Body of pancreas (tissue), 4 donors: ENCODE results near the gene CISTR.

Experiments
- CTCF ChIP-seq, 7 experiments: fragments of 450-650 bp in 4 of 7; fragments of 200-600 bp in 3 of 7; sonication (generic) in 3 of 7; IDR thresholded peaks; one replicate each; pipeline ENCODE4 v1.5.1; 2016 to 2019; ENCODE audit warnings: antibody characterized with exemption in 7 of 7
- POLR2A ChIP-seq, 3 donors: fragments of 450-650 bp; IDR thresholded peaks; one replicate each; pipeline ENCODE4 v1.6.1; 2016; ENCODE audit warnings: antibody characterized with exemption in 3 of 3, mild to moderate bottlenecking in 2 of 3

DNA sequence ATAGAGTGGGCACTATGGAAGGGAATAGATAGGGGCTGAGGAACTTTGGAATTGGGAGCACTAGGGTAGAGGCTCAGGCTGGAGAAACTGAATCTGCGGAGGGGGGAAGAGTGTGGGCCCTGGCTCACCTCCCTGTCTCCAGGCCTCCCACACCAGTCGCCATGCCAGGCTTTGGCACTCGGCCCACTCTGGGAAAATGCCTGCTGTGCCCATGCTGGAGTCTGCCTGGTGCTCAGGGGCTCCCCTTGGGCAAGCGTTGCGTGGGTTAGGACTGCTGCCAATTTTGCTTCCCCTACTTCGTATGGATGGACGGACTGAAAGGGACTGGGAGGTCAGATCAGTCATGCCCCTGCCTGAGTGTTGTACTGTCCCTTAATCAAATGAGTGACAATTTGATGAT is 34.6 kb upstream of the CISTR start:
- TF ChIP-seq CTCF (IDR thresholded peaks at IDR 0.05) (no peak), POLR2A (IDR thresholded peaks at IDR 0.05) (no peak)
